SK-N-SH (cell line): ENCODE measurements around the gene NT5C1B. TPM values are rescaled to one million over a fixed set of nuclear protein-coding genes. Genes with fewer than 3 reads are reported as not detected.

ENCODE experiments used
- CTCF ChIA-PET: fragments of 300-600, 350-600 bp; formaldehyde crosslinking; extraction: SDS; loops from one replicate; lab custom pipeline; 2021; lab: Yijun Ruan, JAX
- POLR2A ChIA-PET: fragments of 350-600 bp; sonication (Branson Sonifier 250); formaldehyde crosslinking; extraction: SDS; loops from one replicate; lab custom pipeline; 2020; ENCODE audit warnings: antibody characterized with exemption, inconsistent platforms; lab: Yijun Ruan, JAX
- DNase-seq: peaks from one replicate; pipeline ENCODE4 v3.0.0; 2012
- H2AFZ ChIP-seq: fragments of 200-600 bp; sonication (generic); 2 replicates; pipeline ENCODE4 v1.8.1; 2016; ENCODE audit warnings: antibody characterized with exemption, mild to moderate bottlenecking, low read depth
- H3F3A ChIP-seq: fragments of 200-600 bp; sonication (generic); replicated peaks from 2 replicates; pipeline ENCODE3; 2016; ENCODE audit warnings: antibody characterized with exemption, mild to moderate bottlenecking; ENCODE audit not compliant: insufficient read depth
- H3K27ac ChIP-seq, 2 experiments: fragments of 200-500 bp in 1 of 2; fragments of 200-600 bp in 1 of 2; sonication (Bioruptor generic) in 1 of 2; sonication (generic), shearing (Covaris generic) in 1 of 2; 2 replicates each; pipeline versions ENCODE4 v1.5.1 to v1.6.1; 2014 to 2016; ENCODE audit warnings: low read depth in 2 of 2, inconsistent platforms in 1 of 2, low read length in 1 of 2, mild to moderate bottlenecking in 1 of 2, mixed read lengths in 1 of 2
- H3K27me3 ChIP-seq: fragments of 200-600 bp; sonication (generic), shearing (Covaris generic); 2 replicates; pipeline ENCODE4 v1.6.1; 2016; ENCODE audit warnings: mixed run types; ENCODE audit not compliant: insufficient read depth
- H3K36me3 ChIP-seq, 2 experiments: fragments of 200-500 bp in 1 of 2; fragments of 200-600 bp in 1 of 2; sonication (Bioruptor generic) in 1 of 2; sonication (generic) in 1 of 2; replicated peaks in 1 of 2; 2 replicates each; pipeline versions ENCODE3 to v1.5.1; 2014 to 2016; ENCODE audit warnings: low read length in 1 of 2, mild to moderate bottlenecking in 1 of 2; ENCODE audit not compliant: insufficient read depth in 2 of 2, control insufficient read depth in 1 of 2
- H3K4me1 ChIP-seq, 2 experiments: fragments of 200-500 bp in 1 of 2; fragments of 200-600 bp in 1 of 2; sonication (Bioruptor generic) in 1 of 2; sonication (generic), shearing (Covaris generic) in 1 of 2; 2 replicates each; pipeline versions ENCODE4 v1.5.1 to v1.6.1; 2014 to 2016; ENCODE audit warnings: low read depth in 1 of 2, low read length in 1 of 2, mixed run types in 1 of 2; ENCODE audit not compliant: insufficient read depth in 2 of 2, control insufficient read depth in 1 of 2
- H3K4me2 ChIP-seq: fragments of 200-600 bp; sonication (generic), shearing (Covaris generic); 2 replicates; pipeline ENCODE4 v1.6.1; 2017; ENCODE audit warnings: mixed run types
- H3K4me3 ChIP-seq, 2 experiments: fragments of 200-500 bp in 1 of 2; fragments of 200-600 bp in 1 of 2; sonication (Bioruptor generic) in 1 of 2; sonication (generic), shearing (Covaris generic) in 1 of 2; 2 replicates each; pipeline versions ENCODE4 v1.5.1 to v1.8.1; 2014 to 2016; ENCODE audit warnings: low read depth in 2 of 2, inconsistent platforms in 1 of 2, low read length in 1 of 2, mild to moderate bottlenecking in 1 of 2, mixed read lengths in 1 of 2, moderate library complexity in 1 of 2
- H3K79me2 ChIP-seq: fragments of 200-600 bp; sonication (generic); 2 replicates; pipeline ENCODE4 v1.8.1; 2017; ENCODE audit warnings: mild to moderate bottlenecking; ENCODE audit not compliant: insufficient read depth
- H3K9ac ChIP-seq: fragments of 200-600 bp; sonication (generic); 2 replicates; pipeline ENCODE4 v1.6.1; 2017; ENCODE audit warnings: mixed run types
- H3K9me2 ChIP-seq: fragments of 200-600 bp; sonication (generic); 2 replicates; pipeline ENCODE4 v1.6.1; 2017; ENCODE audit warnings: mixed run types
- H3K9me3 ChIP-seq: fragments of 200-600 bp; sonication (generic); 2 replicates; pipeline ENCODE4 v1.6.1; 2017; ENCODE audit warnings: mixed run types, mild to moderate bottlenecking, moderate library complexity
- H4K20me1 ChIP-seq: fragments of 200-600 bp; sonication (generic); 2 replicates; pipeline ENCODE4 v1.6.1; 2017; ENCODE audit warnings: mild to moderate bottlenecking, mixed run types; ENCODE audit not compliant: insufficient read depth
- ELF1 ChIP-seq: IDR thresholded peaks from 2 replicates; pipeline ENCODE4 v1.4.0; 2012
- EP300 ChIP-seq, 2 experiments: IDR thresholded peaks; 2 replicates each; pipeline versions ENCODE4 v1.4.0 to v1.6.1; 2012; ENCODE audit warnings: borderline replicate concordance in 1 of 2, low read depth in 1 of 2, low read length in 1 of 2
- FOSL2 ChIP-seq: IDR thresholded peaks from 2 replicates; pipeline ENCODE4 v1.4.0; 2012; ENCODE audit warnings: low read depth, mild to moderate bottlenecking, moderate library complexity, borderline replicate concordance
- JUND ChIP-seq: IDR thresholded peaks from 2 replicates; pipeline ENCODE4 v1.4.0; 2012
- NRF1 ChIP-seq: IDR thresholded peaks from 2 replicates; pipeline ENCODE4 v1.6.1; 2012; ENCODE audit warnings: low read depth, mild to moderate bottlenecking, low read length
- RXRA ChIP-seq: IDR thresholded peaks from 2 replicates; pipeline ENCODE4 v1.4.0; 2012; ENCODE audit warnings: low read depth, mild to moderate bottlenecking, borderline replicate concordance
- TAF1 ChIP-seq: IDR thresholded peaks from 2 replicates; pipeline ENCODE4 v1.6.1; 2012; ENCODE audit warnings: low read depth, mild to moderate bottlenecking, low read length, moderate library complexity, borderline replicate concordance
- WGBS: methylation state at CpG from one replicate; pipeline ENCODE4 v1.1.6; 2017; ENCODE audit warnings: low lambda C conversion rate; 5-methylcytosine and 5-hydroxymethylcytosine counted together
- polyA plus RNA-seq, 3 experiments: library from polyadenylated mRNA; depleted of rRNA; stranded (reverse); fragments of >200 nt; gene quantifications; 2 replicates each; pipeline ENCODE4 v1.2.3, GENCODE V29; 2012
- TF ChIP-seq, protein P1 (sequence below): fragments of 150-350 bp; IDR thresholded peaks from 2 replicates; pipeline ENCODE4 v1.6.1; 2017; ENCODE audit warnings: antibody characterized with exemption, low read length, low read depth, borderline replicate concordance
- TF ChIP-seq, protein P2 (sequence below): IDR thresholded peaks from 2 replicates; pipeline ENCODE4 v1.4.0; 2012; ENCODE audit warnings: low read depth
- TF ChIP-seq, protein P3 (sequence below): IDR thresholded peaks from 2 replicates; pipeline ENCODE4 v1.6.1; 2012; ENCODE audit warnings: mild to moderate bottlenecking, low read depth, low read length, moderate library complexity

The NT5C1B gene
- polyA plus RNA-seq, 1 of the 3 experiments (the other 2 are of a cell fraction): not detected

DNA sequence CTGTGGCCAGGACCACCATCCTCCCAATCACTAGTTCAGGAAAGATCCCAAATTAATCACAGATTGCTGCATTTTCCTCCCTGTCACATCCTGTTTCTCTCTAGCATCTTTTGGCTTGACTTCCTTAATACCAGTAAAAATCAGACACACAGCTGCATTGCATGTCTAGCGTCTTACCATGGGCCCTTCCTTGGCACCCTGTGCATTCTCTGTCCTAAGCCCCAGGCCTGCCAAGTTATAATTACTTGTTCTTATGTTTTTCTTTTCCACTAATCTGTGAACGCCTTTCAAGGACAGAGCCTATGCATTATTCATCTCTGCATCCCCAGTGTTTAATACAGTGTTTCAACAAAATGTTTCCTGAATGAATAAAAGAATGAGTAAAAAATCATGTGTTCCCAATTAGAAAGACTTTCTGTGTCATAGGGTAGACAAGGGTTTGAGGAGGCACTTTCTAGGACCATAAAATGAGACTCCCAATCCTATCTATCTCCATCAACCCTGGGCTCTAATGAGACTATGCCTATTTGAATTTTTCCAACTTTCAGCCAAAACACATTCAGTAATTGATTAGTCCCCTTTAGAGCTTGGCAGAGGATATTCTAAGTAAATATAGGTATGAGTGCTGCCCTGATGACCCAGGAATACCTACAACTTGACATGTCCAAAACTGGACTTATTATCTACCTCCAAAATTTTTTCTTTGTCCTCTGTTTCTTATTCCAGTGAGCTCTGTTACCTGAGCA is 10.3 kb upstream of the NT5C1B start (continued):
- TF ChIP-seq, protein P1, sequence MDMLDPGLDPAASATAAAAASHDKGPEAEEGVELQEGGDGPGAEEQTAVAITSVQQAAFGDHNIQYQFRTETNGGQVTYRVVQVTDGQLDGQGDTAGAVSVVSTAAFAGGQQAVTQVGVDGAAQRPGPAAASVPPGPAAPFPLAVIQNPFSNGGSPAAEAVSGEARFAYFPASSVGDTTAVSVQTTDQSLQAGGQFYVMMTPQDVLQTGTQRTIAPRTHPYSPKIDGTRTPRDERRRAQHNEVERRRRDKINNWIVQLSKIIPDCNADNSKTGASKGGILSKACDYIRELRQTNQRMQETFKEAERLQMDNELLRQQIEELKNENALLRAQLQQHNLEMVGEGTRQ: no peak
- TF ChIP-seq EP300 (IDR thresholded peaks at IDR 0.05; ENCODE audit: borderline replicate concordance in 1 of 2, low read depth in 1 of 2, low read length in 1 of 2): peak in 1 of 2 experiments; percentile 22; a peak in 1 of 4 replicates
- no peak for TF ChIP-seq TAF1

DNA sequence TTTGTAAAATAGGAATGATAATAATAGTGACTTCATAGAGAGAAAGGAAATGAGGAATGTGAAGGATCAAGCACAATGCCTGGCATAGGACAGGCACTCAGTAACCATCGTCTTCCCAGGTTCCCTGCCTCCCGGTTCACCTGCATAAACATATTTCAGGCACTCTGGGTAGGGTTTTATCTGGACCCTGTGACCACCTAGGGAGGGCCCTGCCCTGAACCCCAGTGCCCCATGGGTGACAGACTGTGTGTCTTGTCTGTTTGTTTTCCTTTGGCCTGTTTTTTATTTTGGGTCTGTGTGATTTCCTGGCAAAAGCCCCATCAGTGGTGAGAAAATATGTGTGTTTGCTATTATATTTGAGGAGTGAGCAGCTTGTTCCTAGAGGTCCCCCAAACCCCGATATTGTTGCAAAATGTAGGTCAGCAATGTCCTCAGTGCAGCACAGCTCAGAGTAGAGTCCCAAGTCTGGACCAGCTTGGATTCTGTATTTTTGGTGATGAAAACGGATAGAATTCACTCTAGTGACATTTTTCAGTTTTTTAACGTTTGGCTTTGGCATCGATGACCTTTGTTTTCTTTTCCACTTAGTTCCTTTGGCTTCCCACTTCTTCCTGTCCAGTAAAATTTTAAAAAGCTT is 9.6 kb upstream of the NT5C1B start:
- peak overlapping the region; percentile 13; the same call in 1 of the 2 replicates for H3K9ac ChIP-seq
- H3K4me3 ChIP-seq: no peak overlapping the region; a peak in 1 of 4 replicates
- H3K36me3 ChIP-seq: peaks cover 0 to 3% of the 10 kb centered on the region in 2 experiments
- H3K27ac ChIP-seq: peak overlapping the region; percentile 76 to 79
- no peak for TF ChIP-seq JUND
- TF ChIP-seq FOSL2: no peak
- TF ChIP-seq, protein P2, sequence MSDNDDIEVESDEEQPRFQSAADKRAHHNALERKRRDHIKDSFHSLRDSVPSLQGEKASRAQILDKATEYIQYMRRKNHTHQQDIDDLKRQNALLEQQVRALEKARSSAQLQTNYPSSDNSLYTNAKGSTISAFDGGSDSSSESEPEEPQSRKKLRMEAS: no peak
- no peak for TF ChIP-seq NRF1
- no peak for TF ChIP-seq RXRA
- TF ChIP-seq, protein P3, sequence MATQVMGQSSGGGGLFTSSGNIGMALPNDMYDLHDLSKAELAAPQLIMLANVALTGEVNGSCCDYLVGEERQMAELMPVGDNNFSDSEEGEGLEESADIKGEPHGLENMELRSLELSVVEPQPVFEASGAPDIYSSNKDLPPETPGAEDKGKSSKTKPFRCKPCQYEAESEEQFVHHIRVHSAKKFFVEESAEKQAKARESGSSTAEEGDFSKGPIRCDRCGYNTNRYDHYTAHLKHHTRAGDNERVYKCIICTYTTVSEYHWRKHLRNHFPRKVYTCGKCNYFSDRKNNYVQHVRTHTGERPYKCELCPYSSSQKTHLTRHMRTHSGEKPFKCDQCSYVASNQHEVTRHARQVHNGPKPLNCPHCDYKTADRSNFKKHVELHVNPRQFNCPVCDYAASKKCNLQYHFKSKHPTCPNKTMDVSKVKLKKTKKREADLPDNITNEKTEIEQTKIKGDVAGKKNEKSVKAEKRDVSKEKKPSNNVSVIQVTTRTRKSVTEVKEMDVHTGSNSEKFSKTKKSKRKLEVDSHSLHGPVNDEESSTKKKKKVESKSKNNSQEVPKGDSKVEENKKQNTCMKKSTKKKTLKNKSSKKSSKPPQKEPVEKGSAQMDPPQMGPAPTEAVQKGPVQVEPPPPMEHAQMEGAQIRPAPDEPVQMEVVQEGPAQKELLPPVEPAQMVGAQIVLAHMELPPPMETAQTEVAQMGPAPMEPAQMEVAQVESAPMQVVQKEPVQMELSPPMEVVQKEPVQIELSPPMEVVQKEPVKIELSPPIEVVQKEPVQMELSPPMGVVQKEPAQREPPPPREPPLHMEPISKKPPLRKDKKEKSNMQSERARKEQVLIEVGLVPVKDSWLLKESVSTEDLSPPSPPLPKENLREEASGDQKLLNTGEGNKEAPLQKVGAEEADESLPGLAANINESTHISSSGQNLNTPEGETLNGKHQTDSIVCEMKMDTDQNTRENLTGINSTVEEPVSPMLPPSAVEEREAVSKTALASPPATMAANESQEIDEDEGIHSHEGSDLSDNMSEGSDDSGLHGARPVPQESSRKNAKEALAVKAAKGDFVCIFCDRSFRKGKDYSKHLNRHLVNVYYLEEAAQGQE: no peak
- TF ChIP-seq ELF1: no peak
- H3K9me2 ChIP-seq: no peaks in the 10 kb centered on the region
- ChIA-PET POLR2A (interaction anchor here (1.4 kb wide), 1 partner anchor 39 kb away, joined by 5 read pairs; the partner anchor contains the start of gene RDH14), CTCF (interaction anchor here (0.6 to 1.4 kb wide), 4 partner anchors 10 to 82 kb away, joined by 3 to 5 read pairs (median 4); no protein-coding TSS in a partner anchor)
- no peaks in the 10 kb centered on the region for H4K20me1 ChIP-seq
- H2AFZ ChIP-seq: peak overlapping the region; percentile 37; the same call in 1 of the 2 replicates
- H3K79me2 ChIP-seq: no peaks in the 10 kb centered on the region
- H3F3A ChIP-seq: peaks cover 25% of the 10 kb centered on the region
- no peaks in the 10 kb centered on the region for H3K27me3 ChIP-seq
- DNase-seq: no peak
- 56% methylated on average over 6 of the region's 6 CpGs for WGBS
- H3K4me1 ChIP-seq: peaks cover 20 to 22% of the 10 kb centered on the region in 2 experiments
- H3K4me2 ChIP-seq: peak overlapping the region; percentile 58
- H3K9me3 ChIP-seq: no peaks in the 10 kb centered on the region
